Gastrocnemius medialis (tissue), 4 donors: ENCODE results near the gene CPN2.

Experiments used
- POLR2A ChIP-seq, 2 donors: fragments of 450-650 bp; IDR thresholded peaks; one replicate each; pipeline ENCODE4 v1.6.1; 2017; ENCODE audit warnings: antibody characterized with exemption in 2 of 2, mild to moderate bottlenecking in 2 of 2, moderate library complexity in 2 of 2
- TF ChIP-seq, protein P1 (sequence below), 5 experiments: fragments of 450-650 bp in 3 of 5; fragments of 200-600 bp in 2 of 5; sonication (generic) in 2 of 5; IDR thresholded peaks in 4 of 5; conservative IDR thresholded peaks in 1 of 5; 1 replicate in 4 of 5; 2 replicates in 1 of 5; pipeline ENCODE4 v1.5.1; 2016 to 2019; ENCODE audit warnings: antibody characterized with exemption in 5 of 5, mild to moderate bottlenecking in 3 of 5, moderate library complexity in 3 of 5

DNA sequence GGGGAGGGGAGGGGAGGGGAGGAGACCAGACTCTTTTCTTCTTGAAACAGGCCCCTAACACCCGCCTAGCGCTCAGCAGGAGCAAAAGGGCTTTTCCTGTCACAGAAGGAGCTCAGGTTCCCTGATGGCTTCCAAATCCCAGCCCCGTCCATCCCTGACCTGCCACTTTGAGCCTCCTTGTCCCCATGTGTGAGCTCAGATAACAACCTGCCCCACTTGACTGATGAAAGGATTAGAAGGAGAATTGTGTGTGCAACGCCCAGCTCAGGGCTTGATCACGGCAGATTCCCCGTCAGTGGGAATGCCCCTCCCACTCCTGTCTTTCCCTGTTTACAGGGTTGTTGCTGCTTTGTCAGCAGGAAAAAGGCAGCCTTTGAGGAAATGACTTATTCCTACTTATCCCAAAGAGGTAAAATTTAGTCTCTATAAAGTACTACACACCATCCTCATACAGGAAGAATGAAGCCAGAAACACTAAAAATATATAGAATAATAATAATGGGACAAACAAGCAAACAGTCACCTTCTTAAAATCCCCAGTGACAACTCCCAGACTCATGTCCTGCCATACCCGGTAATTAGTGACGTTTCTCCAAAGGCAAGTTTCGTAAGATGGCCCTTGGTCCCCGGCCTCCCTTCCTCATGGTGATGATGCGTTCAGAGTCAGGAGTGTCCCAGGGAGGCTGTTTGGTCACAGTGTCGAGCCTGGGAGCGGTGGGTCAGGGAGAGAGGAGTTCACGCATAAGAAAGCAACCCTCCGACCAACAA is 24.5 kb upstream of the CPN2 start:
- TF ChIP-seq POLR2A (IDR thresholded peaks at IDR 0.05), result no peak
- TF ChIP-seq, protein P1, sequence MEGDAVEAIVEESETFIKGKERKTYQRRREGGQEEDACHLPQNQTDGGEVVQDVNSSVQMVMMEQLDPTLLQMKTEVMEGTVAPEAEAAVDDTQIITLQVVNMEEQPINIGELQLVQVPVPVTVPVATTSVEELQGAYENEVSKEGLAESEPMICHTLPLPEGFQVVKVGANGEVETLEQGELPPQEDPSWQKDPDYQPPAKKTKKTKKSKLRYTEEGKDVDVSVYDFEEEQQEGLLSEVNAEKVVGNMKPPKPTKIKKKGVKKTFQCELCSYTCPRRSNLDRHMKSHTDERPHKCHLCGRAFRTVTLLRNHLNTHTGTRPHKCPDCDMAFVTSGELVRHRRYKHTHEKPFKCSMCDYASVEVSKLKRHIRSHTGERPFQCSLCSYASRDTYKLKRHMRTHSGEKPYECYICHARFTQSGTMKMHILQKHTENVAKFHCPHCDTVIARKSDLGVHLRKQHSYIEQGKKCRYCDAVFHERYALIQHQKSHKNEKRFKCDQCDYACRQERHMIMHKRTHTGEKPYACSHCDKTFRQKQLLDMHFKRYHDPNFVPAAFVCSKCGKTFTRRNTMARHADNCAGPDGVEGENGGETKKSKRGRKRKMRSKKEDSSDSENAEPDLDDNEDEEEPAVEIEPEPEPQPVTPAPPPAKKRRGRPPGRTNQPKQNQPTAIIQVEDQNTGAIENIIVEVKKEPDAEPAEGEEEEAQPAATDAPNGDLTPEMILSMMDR (IDR thresholded peaks at IDR 0.05 in 4 of 5, conservative IDR thresholded peaks at IDR 0.05 in 1 of 5), result no peak
